ENCODE measurements around the gene TUBD1. TPM values are rescaled to one million over a fixed set of nuclear protein-coding genes. Genes with fewer than 3 reads are reported as not detected.

The TUBD1 gene
- polyA plus RNA-seq, 1 experiment: 5.1 TPM

GRCh38 chr17:59848778-59849177 lies 44.0 kb downstream of the TUBD1 start:
- H3K4me3 ChIP-seq (ENCODE audit: low read depth, low read length): no peak overlapping the region
- ChIA-PET POLR2A (no interaction called here), CTCF (interaction anchor here (3.5 kb wide), 1 partner anchor 11 kb away, joined by 24 read pairs; no protein-coding TSS in a partner anchor)
- DNase-seq (ENCODE audit: low read depth, low spot score): no peak
- H3K27me3 ChIP-seq (ENCODE audit: control insufficient read depth, insufficient read depth, low read length): no peaks in the 10 kb centered on the region
- H3K27ac ChIP-seq (ENCODE audit: low read depth, low read length): peak overlapping the region; percentile 31
- no peak for TF ChIP-seq CTCF (IDR thresholded peaks at IDR 0.05; ENCODE audit: low read depth, low read length)
- H3K9me3 ChIP-seq (ENCODE audit: control insufficient read depth, insufficient read depth, low read length): no peaks in the 10 kb centered on the region

GRCh38 chr17:59848385-59848668 lies 44.4 kb downstream of the TUBD1 start:
- CTCF ChIA-PET: interaction anchor here (3.5 kb wide), 1 partner anchor 11 kb away, joined by 24 read pairs; no protein-coding TSS in a partner anchor

GRCh38 chr17:59846394-59847165 lies 46.2 kb downstream of the TUBD1 start:
- no peak overlapping the region for H3K4me3 ChIP-seq (ENCODE audit: low read depth, low read length)
- CTCF ChIA-PET: interaction anchor here (3.5 kb wide), 1 partner anchor 13 kb away, joined by 24 read pairs; no protein-coding TSS in a partner anchor

More at GRCh38 chr17:59848385-59848668, 44.4 kb downstream of the TUBD1 start:
- peak overlapping the region; percentile 31 for H3K27ac ChIP-seq (ENCODE audit: low read depth, low read length)
- POLR2A ChIA-PET: no interaction called here
- H3K4me3 ChIP-seq (ENCODE audit: low read depth, low read length): no peak overlapping the region
- no peak for TF ChIP-seq CTCF (IDR thresholded peaks at IDR 0.05; ENCODE audit: low read depth, low read length)
- no peaks in the 10 kb centered on the region for H3K9me3 ChIP-seq (ENCODE audit: control insufficient read depth, insufficient read depth, low read length)
- no peak for DNase-seq (ENCODE audit: low read depth, low spot score)
- no peaks in the 10 kb centered on the region for H3K27me3 ChIP-seq (ENCODE audit: control insufficient read depth, insufficient read depth, low read length)

GRCh38 chr17:59845595-59846393 lies 46.9 kb downstream of the TUBD1 start:
- CTCF ChIA-PET: interaction anchor here (3.5 kb wide), 1 partner anchor 14 kb away, joined by 24 read pairs; no protein-coding TSS in a partner anchor
- POLR2A ChIA-PET: interaction anchor here (0.6 to 10.8 kb wide), 7 partner anchors 8 to 92 kb away, joined by 3 to 221 read pairs (median 5); no protein-coding TSS in a partner anchor

More at GRCh38 chr17:59846394-59847165, 46.2 kb downstream of the TUBD1 start:
- Histone ChIP-seq H3K27ac (ENCODE audit: low read depth, low read length) (peak overlapping the region; percentile 96), H3K9me3 (ENCODE audit: control insufficient read depth, insufficient read depth, low read length) (no peaks in the 10 kb centered on the region), H3K27me3 (ENCODE audit: control insufficient read depth, insufficient read depth, low read length) (no peaks in the 10 kb centered on the region)
- no peak for TF ChIP-seq CTCF (IDR thresholded peaks at IDR 0.05; ENCODE audit: low read depth, low read length)
- peak; percentile 84 for DNase-seq (ENCODE audit: low read depth, low spot score)
- POLR2A ChIA-PET: interaction anchor here (0.7 to 10.8 kb wide), 6 partner anchors 9 to 93 kb away, joined by 3 to 221 read pairs (median 4); no protein-coding TSS in a partner anchor

More at GRCh38 chr17:59845595-59846393, 46.9 kb downstream of the TUBD1 start:
- H3K4me3 ChIP-seq (ENCODE audit: low read depth, low read length): no peak overlapping the region
- no peak for TF ChIP-seq CTCF (IDR thresholded peaks at IDR 0.05; ENCODE audit: low read depth, low read length)
- H3K9me3 ChIP-seq (ENCODE audit: control insufficient read depth, insufficient read depth, low read length): no peaks in the 10 kb centered on the region
- DNase-seq (ENCODE audit: low read depth, low spot score): no peak
- no peaks in the 10 kb centered on the region for H3K27me3 ChIP-seq (ENCODE audit: control insufficient read depth, insufficient read depth, low read length)
- H3K27ac ChIP-seq (ENCODE audit: low read depth, low read length): peak overlapping the region; percentile 96

Data from AG04450 (cell line).